C4-2B (cell line): ENCODE measurements around the gene TPSAB1.
"Not testable (repeated sequence)": the region's sequence is repeated elsewhere in the genome, so short reads cannot be mapped to it uniquely, and the experiment has no call there.

Experiments used
- CTCF ChIP-seq: fragments of 450-650 bp; conservative IDR thresholded peaks from 2 replicates; pipeline ENCODE4 v1.5.1; 2017; ENCODE audit warnings: mild to moderate bottlenecking
- ZFX ChIP-seq: fragments of 450-650 bp; IDR thresholded peaks from 2 replicates; pipeline ENCODE4 v1.6.1; 2017

GRCh38 chr16:1269418-1269817 lies 28.9 kb downstream of the TPSAB1 start:
- TF ChIP-seq CTCF, ZFX: not testable (repeated sequence)
